Stimulated activated CD8-positive, alpha-beta memory T cell treated with anti-CD3 and anti-CD28 coated beads, Interleukin-7, amount 100 ng/mL, for 1 hour (primary cell): ENCODE measurements around the gene ERFL.

Experiments
- DNase-seq, 2 donors: peaks; one replicate each; pipeline ENCODE4 v3.0.0-alpha.2; 2020; ENCODE audit warnings: low read depth in 2 of 2

Gene ERFL

DNA sequence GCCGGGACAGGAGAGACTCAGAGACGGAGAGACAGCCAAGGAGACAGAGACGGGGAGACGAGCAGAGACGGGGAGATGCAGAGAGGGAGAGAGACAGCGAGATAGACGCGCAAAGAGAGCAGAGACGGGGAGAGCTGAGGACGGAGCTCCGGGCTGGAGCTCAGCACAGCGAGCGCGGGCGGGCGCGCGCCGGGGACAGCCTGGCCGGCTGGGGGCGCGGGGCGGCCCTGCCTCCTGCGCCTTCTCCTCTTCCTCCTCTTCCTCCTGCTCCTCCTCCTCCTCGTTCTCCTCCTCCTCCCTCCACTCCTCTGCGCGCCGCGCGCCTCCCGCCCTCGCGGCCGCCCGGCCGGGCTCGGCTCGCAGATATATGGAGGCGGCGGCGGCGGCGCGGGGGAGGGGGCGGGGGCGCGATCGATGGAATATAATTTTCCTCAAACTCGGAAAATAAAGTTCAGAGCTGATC, at the start of gene ERFL:
TSS of gene ERFL (minus strand) at position 229 of the 463 bp plus-strand sequence. CDS start 15,530 bp downstream, outside the sequence.
- DNase-seq, result no peak

DNA sequence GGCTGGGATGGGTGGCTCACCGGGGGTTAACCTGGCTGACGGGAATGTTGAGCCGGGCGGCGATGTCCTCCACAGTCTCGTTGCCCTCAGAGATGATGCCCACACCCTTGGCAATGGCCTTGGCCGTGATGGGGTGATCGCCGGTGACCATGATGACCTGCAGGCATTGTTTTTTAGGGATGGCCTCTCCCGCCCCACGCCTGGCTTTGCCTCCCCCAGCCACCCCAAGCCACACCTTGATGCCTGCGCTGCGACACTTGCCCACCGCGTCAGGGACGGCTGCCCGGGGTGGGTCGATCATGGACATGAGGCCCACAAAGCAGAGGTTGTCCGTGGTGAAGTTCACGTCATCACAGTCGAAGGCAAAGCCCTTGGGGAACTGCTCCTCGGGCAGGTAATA, 49.7 kb upstream of the ERFL start:
- no peak for DNase-seq

DNA sequence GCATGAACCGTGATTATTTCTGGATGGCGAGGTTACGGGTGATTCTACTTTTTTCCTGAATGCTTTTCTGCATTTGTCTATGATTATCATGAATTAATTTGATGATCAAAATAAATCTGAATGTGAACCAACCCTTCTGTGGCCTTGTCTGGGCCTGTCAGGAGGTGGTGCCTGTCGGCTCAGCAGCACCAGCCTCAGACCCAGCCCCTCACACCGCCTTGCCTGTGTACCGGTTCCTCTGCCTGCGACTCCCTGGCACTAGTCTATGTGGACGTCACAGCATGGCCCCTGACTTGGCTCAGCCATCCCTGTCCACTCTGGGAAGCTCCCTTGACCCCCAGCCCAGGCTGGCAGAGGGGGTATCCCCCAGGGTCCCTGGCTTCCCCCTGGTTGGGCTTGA, 46.4 kb upstream of the ERFL start:
- no peak for DNase-seq

DNA sequence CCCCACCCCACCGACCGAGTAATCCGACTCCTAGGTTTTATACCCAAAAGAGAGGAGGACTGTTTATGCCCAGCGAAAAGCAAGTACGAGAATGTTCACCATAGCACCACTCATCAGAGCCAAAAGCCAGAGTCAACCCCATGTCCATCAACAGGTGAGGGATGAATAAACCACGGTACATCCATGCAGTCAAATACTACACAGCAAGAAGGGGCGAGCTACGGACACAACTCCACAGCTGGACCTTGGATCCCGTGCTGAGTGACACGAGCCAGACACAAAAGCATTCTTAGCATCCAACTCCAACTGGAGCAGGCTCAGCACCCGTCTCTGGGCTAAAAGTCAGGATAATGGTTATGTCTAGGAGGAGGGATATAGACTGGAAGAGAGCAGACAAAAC, 43.1 kb upstream of the ERFL start:
- DNase-seq, result no peak

DNA sequence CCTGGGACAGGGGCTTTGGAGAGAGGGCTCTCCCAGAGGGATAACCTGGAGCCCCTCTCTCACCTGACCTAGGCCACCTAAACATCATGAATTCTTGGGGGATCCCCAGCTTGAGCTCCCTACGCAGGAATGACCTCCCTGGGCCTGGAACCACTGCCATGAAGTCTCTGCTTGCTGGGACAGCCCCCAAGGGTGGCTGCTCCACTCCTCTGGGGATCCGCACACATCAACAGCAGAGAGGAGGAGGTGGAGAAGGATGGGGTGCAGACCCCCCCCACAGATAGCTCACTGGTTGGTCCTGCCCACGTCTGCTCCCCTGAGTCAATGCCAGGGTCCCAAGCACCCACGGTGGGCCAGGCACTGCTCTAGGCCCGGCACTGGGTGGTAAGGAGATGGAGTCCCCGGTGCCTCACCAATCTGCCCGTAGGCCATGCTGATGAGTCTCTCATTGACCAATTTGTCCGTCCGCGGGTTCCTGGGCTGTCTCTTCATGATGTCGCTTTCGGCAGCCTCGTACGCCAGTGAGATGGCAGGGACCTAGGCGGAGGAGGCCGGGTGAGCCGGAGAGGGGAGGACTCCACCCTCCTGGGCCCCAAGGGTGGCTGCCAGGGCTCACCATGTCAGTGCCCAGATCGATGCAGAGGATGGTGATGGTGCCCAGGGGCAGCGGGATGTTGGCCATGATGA, 41.7 kb upstream of the ERFL start:
- DNase-seq, result no peak

DNA sequence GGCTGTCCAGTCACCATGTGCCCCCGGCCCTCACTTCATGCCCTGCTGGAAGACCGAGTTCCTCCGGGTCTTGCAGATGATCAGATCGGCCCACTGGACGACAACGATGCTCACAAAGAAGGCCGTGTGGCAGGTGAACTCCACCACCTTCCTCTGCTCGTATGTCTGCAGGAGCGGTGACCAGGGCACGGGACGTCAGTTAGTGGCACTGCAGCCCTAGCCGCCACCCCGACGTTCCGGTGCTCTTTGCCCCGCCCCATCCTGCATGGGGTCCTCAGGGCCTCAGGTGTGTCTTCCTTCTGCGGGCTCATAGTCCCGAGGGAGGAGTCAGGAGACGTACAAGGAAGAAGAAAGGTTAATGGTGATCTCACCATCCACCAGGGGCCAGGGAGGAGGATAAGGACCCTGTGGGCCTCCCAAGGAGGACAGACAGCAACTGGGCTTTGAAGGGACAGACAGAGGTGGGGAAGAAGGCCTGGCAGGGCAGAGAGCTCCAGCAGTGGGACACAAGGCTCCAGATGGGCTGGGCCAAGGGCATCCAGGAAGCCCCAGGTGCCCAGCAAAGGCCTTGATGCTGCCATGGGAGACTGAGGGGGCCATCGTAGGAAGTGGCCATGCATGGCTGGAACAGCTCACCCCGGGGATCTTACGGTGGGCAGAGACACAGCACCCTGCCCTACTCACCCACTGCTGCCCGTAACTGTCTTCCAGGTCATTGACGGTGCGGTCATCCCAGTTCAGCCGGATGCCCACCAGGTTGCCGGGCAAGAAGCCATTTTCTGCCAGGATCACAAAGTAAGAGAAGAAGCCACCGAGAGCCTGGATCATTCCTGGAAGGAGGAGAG, 40.7 kb upstream of the ERFL start:
- no peak for DNase-seq

DNA sequence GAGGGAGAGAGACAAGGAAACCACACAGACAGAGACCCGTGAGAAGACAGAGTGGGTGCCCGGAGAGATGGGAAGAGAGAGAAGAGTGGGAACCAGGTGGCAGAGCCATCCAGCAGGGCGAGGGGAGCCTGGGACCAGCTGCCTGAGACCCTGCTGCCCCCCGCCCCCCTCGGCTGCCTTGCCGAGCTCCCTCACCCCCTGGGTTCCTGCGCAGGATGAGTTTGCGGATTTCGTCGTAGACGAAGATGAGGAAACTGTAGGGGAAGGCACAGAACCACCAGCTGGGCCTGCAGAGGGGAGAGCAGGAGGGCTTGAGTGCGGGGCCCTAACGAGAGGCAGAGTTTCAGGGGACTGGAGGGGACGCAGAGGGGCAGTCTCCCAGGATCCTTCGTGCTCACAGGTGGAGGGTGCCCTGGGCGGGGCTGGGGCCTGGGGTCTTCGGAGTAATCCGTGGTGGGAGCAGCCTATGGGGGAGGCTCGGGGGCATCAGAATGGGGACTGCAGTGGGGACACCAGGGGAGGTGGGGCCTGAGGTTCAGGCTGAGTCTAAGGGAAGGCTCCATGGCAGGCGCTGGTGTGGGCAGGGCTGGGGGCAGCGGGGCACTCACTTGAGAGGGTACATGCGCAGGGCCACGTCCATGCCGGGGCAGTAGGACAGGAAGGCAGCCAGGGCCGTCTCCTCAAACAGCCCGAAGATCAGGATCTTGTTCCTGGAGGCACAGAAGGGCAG, 39.0 kb upstream of the ERFL start:
- no peak for DNase-seq

DNA sequence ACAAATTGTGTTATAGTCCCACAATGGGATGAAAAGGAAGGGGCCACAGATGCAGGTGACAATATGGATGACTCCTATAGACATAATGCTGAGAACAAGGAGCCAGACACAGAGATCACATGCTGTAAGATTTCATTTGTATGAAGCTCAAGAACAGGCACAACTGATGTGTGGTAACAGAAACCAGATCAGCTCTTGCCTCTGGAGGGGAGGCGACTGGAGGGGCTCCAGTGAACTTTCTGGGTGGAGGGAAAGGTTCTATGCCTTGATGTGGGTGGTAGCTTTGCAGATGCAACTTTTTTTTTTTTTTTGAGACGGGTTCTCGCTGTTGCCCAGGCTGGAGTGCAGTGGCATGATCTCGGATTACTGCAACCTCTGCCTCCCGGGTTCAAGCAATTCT, 36.9 kb upstream of the ERFL start:
- DNase-seq, result no peak

DNA sequence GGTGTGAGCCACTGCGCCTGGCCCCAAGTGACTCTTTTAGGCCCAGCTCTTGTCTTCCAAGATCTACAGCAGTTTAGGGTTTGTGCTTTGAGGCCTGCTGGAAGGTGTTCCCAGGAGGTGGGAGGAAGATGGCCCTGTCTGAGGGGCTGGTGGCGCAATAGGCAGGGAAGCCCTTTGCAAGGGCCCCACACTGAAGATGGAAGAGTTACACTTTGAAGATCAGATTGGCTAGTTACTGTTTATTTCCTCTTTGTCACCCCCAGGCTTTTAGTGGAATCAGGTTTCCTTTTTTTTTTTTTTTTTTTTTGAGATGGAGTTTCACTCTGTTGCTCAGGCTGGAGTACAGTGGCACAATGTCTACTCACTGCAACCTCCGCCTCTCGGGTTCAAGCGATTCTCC, 32.7 kb upstream of the ERFL start:
- DNase-seq, result no peak

DNA sequence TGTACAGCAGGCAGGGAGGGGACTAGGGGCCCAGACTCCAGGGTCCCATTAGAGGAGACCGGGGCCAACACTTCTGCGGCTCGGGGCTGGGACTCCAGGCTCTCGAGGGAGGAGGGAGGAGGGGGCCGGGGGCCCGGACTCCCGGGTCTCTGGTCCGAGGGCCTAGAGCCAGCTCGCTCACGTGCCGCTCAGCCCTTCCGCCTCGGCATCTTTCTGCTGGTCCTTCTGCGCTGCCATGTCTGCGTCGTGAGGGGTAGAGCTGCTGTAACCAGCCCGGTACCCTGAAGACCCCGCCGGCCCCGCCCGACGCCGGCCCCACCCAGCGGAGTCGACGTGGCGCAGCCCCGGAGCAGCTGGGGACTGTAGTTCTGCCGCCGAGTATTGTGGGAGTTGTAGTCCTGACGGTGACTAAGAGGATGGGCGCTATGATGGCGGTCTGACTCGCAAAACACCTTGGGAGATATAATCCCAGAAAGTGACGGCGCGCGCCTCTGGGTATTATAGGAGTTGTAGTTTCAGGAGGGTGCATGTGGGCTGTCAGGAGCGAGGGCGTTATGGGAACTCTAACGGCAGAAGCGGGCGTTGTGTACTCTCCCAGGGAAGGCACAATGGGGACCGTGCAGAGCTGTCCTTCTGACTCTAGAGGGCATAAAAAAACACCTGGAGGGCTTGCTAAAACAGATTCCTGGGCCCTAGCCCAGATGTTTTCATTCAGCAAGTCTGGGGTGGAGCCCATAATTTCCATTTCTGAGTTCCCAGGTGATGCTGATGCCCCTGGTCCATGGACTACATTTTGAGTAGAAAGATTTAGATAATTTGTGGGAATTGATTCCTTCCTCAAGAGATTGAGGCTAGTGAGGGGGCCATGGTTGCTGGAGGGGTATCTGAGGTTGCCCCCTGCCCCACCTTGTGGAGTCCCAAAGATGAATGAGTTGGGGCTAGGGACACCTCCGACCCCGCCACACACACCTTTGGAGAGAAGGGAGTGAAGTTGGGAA, 31.1 kb upstream of the ERFL start, which contains the start of gene RABAC1:
TSS of gene RABAC1 (minus strand) at position 266 of the 998 bp plus-strand sequence. CDS start at position 237, 29 bp downstream.
- DNase-seq, result peak; percentile 66 to 72

DNA sequence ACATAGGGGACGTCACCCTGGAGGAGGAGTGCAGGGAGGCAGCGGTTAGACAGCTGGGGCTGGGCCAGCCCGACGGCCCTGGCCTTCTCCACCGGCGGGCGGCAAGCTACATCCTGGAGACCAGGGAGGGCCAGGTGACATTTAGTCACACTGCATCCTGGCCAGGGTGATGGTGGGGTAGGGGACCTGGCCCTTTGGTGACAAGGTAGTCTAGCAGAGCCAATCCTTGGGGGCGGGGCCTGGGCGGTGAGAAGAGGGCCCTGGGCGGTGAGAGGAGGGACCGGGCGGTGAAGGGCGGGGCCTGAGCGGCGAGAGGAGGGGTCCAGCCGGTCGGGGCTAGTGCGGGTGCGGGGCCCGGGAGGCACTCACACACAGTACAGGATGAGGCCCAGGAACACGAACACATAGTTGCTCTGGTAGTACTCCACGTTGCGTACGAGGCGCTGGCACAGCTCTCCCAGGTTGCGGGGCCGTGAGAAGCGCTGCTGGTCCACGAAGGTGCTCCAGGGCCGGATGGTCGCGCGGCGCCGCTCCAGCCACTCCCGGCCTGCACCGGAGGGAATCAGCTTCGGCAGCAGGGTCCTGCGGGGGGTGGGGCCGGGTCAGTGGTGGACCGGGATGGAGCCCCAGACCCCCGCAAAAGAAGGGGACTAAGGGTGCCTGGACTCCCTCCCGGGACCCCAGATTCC, 30.3 kb upstream of the ERFL start:
- DNase-seq, result peak; percentile 46 to 62

DNA sequence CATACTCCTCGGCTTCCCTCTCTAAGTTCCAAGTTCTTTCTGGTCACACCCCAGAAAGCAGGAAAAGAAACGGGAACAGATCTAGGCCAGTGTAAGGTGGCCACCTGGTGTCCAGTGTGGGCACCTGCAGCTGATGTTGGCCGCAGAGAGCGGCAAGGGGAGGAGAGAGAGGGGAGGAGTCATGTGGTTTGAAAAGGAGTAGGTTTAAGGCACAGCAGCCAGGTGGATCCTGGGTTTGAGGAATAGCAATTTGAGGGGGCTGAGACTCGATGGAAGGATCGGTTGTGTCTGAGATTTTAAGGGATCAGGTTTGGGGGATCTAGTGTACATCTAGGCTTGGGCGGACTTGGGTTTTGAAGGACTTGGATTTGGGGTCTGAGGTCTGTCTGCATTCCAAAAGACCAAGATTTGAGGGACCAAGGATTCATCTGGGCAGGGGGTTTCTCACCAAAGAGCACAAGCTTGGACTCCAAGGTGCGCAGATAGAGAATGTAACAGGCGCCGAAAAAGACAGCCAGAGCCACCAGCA, 29.7 kb upstream of the ERFL start:
- no peak for DNase-seq

DNA sequence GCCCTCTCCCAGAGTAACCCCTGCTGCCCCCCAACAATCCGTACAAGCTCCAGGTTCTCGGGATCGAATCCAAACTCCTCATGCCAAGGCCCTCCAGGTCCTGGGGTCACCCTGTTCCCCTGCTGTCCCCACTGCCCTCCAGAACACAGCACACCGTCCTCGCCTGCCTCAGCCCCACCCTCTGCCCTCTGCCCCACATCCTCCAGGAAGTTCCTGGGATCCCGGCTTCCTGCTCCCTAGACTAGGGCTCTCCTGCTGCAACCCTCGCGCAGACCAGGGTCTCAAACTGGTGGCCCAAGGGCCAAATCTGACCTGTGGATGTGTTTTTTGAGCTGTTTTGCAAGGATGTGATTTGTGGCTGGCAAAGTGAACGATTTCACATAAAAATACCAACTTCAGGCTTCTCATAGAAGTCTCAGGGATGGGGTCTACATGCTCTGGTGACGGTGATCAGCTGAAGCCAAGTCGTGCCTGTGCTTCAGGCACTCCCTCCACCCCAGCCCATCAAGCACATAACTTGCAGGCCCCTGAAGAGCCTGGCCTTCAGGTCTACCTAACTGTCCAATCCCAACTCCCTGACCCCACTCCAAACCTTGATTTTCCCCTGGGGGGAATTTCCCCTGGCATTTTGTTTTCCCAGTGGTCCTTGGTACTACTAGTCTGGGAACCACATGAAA, 29.1 kb upstream of the ERFL start:
- DNase-seq, result no peak

DNA sequence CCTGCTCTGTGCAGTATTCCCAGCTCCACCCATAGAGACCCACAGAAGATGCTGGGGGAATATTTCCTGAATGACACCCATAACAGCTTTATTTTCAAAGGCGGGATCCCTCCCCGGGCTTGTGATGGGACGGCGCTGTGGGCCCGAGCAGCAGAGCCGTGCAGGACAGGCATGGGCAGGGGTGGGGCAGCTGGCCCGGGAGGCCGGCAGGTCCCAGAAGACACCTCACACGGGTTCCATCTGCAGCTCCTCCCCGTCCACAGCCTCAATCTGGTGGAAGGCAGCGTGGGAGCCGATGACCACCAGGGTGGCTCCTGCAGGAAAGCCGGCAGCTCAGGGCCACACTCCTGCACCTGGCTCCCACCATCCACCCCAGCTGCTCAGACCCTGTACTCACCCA, 28.4 kb upstream of the ERFL start:
- no peak for DNase-seq

DNA sequence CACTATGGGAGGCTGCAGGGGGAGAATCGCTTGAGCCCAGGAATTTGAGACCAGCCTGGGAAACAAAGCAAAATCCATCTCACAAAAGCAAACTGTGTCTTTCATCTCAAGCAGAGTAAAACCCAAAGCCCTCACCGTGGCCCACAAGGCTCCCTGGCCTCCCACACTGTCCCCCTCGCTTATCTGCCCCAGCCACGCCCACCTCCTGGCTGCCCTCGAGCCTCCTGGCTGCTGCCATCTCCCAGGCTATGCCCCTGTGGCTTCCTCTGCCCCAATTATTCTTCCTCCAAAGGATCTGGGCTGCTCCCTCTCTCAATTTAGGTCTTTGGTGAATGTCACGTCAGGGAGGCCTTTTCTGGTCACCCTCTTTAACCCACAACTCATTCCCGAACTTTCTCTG, 27.3 kb upstream of the ERFL start:
- DNase-seq, result no peak

DNA sequence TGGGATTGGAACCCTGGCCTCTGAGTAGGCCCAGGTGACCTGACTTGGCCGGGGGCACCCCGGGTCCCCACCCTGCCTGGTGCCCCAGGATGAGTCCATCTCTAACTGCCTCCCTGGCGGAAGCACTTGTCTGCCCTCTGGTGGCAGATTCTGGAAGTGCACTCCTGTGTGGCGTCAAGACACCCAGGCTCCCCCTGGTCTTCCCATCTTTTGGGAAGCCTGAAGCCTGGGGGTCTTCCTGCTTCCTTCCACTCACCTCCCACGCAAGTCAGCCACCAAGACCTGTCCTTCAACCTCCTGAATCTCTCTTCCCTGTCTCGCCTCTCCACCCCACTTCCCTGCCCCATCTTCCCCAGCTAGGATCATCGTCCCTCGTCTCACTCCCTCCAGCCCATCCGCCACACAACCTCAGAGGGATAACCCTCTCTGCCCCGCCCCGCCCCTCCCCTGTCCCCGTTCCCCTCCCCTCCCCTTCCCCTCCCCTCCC, 23.5 kb upstream of the ERFL start:
- DNase-seq, result peak; percentile 73 to 92

DNA sequence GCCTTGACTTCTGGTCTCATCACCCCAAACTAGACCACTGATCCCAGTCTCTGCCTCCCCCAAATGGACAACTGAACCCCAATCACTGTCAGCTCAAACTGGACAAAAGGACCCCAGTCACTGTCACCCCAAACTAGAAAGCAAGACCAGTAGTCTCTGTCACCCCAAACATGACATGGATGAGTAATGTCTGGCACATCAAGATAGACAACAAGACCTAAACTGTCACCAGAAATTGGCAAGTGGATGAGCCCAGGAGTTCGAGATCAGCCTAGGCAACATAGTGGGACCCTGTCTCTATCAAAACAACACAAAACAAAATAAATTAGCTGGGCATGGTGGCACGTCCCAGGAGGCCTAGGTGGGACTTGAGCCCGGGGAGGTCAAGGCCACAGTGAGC, 18.8 kb upstream of the ERFL start:
- no peak for DNase-seq

DNA sequence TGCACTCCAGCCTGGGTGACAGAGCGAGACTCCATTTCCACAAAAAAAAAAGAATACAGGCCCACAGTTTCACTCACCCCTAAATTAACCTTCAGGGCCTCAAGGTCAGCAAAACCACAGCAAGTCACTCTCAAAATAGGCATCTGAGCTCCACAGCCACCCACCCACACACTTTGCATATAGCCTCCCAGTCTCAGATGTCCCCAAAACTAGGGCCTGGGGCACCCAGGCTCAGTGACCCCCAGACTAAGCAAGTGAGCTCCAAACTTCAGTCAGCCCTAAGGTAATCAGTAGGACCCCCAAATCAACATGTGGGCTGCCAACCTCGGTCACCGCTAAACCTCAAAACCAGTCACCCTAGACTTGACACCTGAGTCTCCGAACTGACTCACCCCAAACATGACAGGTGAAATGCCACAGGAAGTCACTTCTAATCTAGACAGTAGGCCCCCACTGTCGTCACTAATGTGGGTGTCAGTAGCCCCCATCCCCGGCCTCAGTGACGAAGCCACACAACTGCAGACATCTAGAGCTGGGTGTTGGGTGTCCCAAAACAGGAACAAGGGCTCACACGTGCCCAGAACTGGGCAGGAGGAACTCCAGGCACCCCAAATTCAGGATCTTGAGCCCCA, 17.0 kb upstream of the ERFL start:
- DNase-seq, result peak; percentile 72 to 73

DNA sequence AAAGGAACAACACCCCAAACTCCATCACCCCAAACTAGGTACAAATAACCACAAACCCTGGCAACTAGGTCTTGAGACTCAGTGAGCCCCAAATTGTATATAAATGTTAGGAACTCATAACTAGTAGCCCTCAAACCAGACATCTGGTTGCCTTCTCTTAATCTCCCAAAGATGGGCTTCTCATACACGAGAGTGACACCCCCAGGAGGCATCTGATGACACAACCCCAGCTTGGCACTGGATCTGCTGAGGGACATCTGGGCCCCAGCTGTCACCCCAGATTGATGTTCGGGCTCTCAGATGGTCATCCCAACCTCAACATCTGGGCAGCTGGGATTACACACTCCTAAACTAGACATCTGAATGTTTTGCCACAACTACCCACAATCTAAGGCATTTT, 16.1 kb upstream of the ERFL start:
- no peak for DNase-seq
